GM12873 (cell line): ENCODE measurements around the gene PLCL1.

ENCODE experiments used
- TF ChIP-seq, protein P1 (sequence below): IDR thresholded peaks from 2 replicates; pipeline ENCODE4 v1.5.1; 2012; ENCODE audit warnings: low read depth, mild to moderate bottlenecking, moderate library complexity, low read length, control low read depth; ENCODE audit not compliant: insufficient read depth; ENCODE audit errors: missing control alignments

The PLCL1 gene

DNA sequence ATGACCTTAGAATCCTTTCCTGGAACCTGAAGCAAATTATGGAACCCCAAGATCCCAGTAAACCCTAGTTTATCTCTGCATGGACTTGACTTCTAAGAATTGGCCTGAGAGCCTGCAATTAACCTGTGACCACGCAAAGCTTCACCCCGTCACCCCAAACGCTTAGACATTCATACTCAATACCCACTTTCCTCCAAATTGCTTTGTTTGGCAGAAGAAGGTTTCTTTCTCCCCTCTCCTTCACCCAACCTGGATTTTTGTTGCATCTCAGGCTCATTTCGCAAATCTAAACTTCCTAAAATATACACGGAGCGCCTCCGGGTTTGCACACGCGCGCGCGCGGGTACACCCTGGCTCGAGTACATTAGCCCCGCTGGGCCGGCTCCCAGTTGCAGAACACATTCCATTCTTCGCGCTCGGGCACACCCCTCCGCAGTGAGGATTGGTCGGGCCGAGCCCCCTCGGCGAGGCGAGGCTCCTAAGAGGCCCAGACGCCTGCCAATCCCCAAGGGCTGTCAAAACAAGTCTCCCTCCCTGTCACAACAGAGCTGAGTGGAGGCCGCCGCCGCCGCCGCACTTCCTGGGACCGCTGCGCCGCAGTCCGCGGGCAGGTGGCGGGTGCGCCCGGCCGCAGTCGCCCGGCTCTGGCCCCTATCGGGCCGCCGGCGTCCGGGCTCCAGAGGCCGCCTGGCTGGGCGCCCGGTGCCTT is at the start of gene PLCL1:
Gene PLCL1 (plus strand): TSS at position 545 of the 709 bp plus-strand sequence.
- TF ChIP-seq, protein P1, sequence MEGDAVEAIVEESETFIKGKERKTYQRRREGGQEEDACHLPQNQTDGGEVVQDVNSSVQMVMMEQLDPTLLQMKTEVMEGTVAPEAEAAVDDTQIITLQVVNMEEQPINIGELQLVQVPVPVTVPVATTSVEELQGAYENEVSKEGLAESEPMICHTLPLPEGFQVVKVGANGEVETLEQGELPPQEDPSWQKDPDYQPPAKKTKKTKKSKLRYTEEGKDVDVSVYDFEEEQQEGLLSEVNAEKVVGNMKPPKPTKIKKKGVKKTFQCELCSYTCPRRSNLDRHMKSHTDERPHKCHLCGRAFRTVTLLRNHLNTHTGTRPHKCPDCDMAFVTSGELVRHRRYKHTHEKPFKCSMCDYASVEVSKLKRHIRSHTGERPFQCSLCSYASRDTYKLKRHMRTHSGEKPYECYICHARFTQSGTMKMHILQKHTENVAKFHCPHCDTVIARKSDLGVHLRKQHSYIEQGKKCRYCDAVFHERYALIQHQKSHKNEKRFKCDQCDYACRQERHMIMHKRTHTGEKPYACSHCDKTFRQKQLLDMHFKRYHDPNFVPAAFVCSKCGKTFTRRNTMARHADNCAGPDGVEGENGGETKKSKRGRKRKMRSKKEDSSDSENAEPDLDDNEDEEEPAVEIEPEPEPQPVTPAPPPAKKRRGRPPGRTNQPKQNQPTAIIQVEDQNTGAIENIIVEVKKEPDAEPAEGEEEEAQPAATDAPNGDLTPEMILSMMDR: no peak

DNA sequence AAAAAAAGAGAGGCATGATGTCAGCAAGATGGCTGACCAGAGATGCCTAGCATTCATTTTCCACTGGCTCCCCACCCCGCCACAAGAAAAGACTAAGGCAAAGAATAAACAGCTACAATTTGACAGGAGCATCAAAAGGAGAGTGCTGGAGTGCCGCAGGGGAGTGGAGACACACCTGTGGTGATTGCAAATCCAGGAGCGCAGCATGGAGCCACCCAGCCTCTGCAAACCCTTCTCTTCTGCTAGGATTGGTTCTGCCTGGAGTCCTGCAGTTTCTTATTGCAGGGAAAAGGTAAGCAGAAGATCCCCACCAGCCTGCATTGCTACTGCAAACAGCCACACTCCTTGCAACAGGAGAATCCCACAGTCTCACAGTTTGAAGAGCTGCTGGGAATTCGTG is 45.4 kb upstream of the PLCL1 start:
- TF ChIP-seq, protein P1: no peak

DNA sequence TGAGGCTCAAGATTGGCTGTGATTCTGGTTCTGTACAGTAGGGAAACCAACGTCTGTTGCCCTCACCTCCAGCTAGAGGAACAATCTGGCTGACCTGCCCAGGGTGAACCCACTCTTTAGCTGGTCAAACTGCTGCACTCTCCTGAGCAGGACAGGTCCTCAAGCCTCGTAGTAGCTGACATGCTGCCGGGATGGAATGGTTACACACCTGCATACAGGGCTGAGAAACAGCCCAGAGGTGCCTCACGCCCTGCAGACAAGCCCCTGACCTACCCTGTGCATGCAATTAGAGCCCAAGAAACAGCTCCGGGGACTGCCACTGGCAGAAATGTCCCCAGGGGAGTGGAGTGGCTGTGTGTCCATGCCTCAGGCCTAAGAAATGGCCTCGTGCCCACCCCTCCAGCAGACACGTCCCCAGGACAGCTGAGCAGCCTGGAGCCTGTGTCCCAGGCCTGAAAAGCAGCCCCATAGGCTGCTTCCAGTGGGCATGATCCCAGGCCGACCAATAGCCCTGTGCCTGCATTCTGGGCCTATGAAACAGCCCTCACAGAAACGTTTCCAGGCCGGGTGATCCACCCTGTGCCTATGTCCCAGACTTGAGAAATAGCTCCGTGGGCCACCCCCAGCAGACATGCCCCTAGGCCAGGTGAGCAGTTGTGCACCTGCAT is 44.6 kb upstream of the PLCL1 start:
- TF ChIP-seq, protein P1: no peak

DNA sequence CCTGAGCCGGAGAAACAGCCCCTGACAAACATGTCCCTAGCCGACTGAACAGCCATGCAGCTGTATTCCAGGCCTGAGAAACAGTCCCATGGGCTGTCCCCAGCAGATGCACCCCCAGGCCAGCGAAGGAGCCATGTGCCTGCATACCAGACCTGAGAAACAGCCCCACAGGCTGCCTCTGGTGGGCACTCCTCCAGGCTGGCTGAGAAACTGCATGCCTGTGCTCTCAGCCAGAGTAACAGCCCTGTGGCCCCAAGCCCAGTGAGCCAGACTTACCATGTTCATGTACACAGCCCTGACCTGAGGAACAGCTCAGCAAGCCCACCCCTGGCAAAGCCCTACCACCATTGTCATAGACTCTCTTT is 44.1 kb upstream of the PLCL1 start:
- TF ChIP-seq, protein P1: no peak

DNA sequence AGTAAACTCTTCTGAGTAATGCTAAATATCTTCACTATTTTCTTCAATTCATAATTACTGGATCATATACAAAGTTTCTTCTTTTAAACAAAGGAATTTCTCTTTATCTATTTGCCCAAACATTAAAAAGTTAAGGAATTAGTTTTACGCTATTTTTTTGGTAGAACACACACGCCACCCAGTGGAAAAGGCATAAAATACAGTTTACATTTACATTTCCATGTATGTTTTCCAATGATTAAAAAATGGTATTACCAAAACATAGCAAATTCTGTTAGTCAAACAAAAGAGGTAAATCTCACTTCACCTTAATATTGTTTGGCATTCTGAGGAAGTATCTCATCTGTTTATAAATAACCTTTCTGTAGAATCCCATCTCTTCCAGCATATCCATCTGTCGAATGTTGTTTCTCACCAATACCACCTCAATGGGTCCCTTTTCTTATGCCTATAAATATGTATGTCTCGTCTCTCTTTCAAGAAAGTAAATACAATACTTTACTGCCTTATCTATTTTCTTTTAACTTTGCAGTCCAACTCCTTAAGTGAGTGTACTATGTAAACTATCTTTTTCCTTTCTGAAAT is 26.5 kb upstream of the PLCL1 start:
- TF ChIP-seq, protein P1: peak; percentile 52

DNA sequence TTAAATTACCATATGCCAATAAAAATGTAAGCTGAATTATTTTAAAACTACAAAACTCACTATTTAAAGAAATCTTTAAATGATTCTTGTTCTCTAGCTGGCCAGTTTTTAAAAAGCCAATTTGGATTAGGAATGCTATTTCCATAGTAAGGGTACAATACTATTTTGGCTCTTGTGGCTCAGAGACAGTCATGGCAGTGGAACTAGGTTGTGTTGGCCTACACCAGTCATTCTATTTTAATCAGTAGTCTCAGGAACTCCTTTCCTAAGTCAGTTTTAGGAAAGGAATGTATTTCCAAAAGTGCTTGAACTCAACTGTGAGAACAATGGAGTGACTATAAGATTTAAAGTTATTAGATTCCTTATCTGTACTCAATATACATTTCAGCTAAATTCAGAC is 25.1 kb upstream of the PLCL1 start:
- TF ChIP-seq, protein P1: no peak

DNA sequence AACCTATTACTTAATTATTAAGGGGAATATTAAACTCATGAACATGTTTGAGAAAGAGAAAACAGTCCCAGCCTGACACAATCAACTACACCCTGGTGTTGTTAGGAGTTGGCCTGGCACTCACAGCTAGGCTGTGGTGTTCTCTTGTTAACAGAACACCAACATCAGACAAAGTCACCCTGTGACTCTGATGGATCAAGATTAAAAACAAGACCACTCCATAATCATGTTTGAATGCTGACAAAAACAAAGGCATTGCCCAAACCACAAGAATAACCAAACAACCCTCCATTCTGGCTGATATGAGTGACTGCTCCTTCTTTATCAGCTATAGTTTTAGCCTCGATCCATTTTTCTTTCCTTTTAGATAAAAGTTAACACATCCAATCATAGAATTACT is 22.3 kb upstream of the PLCL1 start:
- TF ChIP-seq, protein P1: no peak
